Skeletal muscle satellite cell (primary cell): ENCODE measurements around the gene NIBAN1.

Experiments used
- H3K27me3 ChIP-seq: 2 replicates; pipeline ENCODE4 v1.7.0; 2013; ENCODE audit warnings: low read length; ENCODE audit not compliant: control insufficient read depth, insufficient read depth
- H3K36me3 ChIP-seq: 2 replicates; pipeline ENCODE4 v1.7.0; 2013; ENCODE audit warnings: mild to moderate bottlenecking, control low read depth, low read length; ENCODE audit not compliant: insufficient read depth
- H3K4me1 ChIP-seq: 2 replicates; pipeline ENCODE4 v1.7.0; 2013; ENCODE audit warnings: low read length; ENCODE audit not compliant: control insufficient read depth, insufficient read depth
- H3K4me2 ChIP-seq: 2 replicates; pipeline ENCODE4 v1.7.0; 2013; ENCODE audit warnings: mild to moderate bottlenecking, low read length
- H3K4me3 ChIP-seq: 2 replicates; pipeline ENCODE4 v1.7.0; 2013; ENCODE audit warnings: low read length
- H3K9ac ChIP-seq: 2 replicates; pipeline ENCODE4 v1.7.0; 2013; ENCODE audit warnings: mild to moderate bottlenecking, low read depth, low read length, moderate library complexity
- H3K9me3 ChIP-seq: replicated peaks from 2 replicates; pipeline ENCODE4 v1.7.0; 2013; ENCODE audit warnings: mild to moderate bottlenecking, control low read depth, low read length

Gene NIBAN1

GRCh38 chr1:184990204-184990603, 15.9 kb upstream of the NIBAN1 start:
- Histone ChIP-seq H3K4me3 (no peak overlapping the region), H3K36me3 (no peaks in the 10 kb centered on the region), H3K27me3 (peaks cover 11% of the 10 kb centered on the region), H3K4me2 (no peak overlapping the region), H3K9ac (no peak overlapping the region), H3K9me3 (no peaks in the 10 kb centered on the region), H3K4me1 (no peaks in the 10 kb centered on the region)

- Histone ChIP-seq H3K27me3 (peaks cover 8% of the 10 kb centered on the region), H3K9me3 (no peaks in the 10 kb centered on the region), H3K4me2 (no peak overlapping the region), H3K36me3 (no peaks in the 10 kb centered on the region), H3K4me3 (no peak overlapping the region), H3K9ac (no peak overlapping the region), H3K4me1 (no peaks in the 10 kb centered on the region)
These were observed 14.2 kb upstream of the NIBAN1 start for GRCh38 chr1:184988506-184988905.

GRCh38 chr1:184987696-184988095, 13.4 kb upstream of the NIBAN1 start:
- Histone ChIP-seq H3K36me3 (no peaks in the 10 kb centered on the region), H3K9me3 (no peaks in the 10 kb centered on the region), H3K4me2 (no peak overlapping the region), H3K9ac (no peak overlapping the region), H3K4me1 (no peaks in the 10 kb centered on the region), H3K4me3 (no peak overlapping the region), H3K27me3 (peaks cover 12% of the 10 kb centered on the region)

GRCh38 chr1:184986250-184986649, 11.9 kb upstream of the NIBAN1 start:
- H3K27me3 ChIP-seq, result peaks cover 12% of the 10 kb centered on the region
- no peaks in the 10 kb centered on the region for H3K4me1 ChIP-seq
- no peaks in the 10 kb centered on the region for H3K9me3 ChIP-seq
- H3K4me3 ChIP-seq, result no peak overlapping the region
- no peak overlapping the region for H3K4me2 ChIP-seq
- no peak overlapping the region for H3K9ac ChIP-seq
- no peaks in the 10 kb centered on the region for H3K36me3 ChIP-seq

- Histone ChIP-seq H3K9me3 (no peaks in the 10 kb centered on the region), H3K4me2 (no peak overlapping the region), H3K4me3 (no peak overlapping the region), H3K36me3 (no peaks in the 10 kb centered on the region), H3K27me3 (peaks cover 6% of the 10 kb centered on the region), H3K4me1 (no peaks in the 10 kb centered on the region), H3K9ac (no peak overlapping the region)
These were observed 8.0 kb upstream of the NIBAN1 start for GRCh38 chr1:184982002-184982954.

- no peaks in the 10 kb centered on the region for H3K36me3 ChIP-seq
- no peaks in the 10 kb centered on the region for H3K4me1 ChIP-seq
- no peak overlapping the region for H3K4me2 ChIP-seq
- H3K4me3 ChIP-seq, result no peak overlapping the region
- no peaks in the 10 kb centered on the region for H3K9me3 ChIP-seq
- peaks cover 6% of the 10 kb centered on the region for H3K27me3 ChIP-seq
- H3K9ac ChIP-seq, result no peak overlapping the region
These were observed 6.4 kb upstream of the NIBAN1 start for GRCh38 chr1:184980726-184981125.

GRCh38 chr1:184975208-184975870, 1.0 kb upstream of the NIBAN1 start:
- no peak overlapping the region for H3K4me2 ChIP-seq
- H3K27me3 ChIP-seq, result peaks cover 22% of the 10 kb centered on the region
- H3K36me3 ChIP-seq, result no peaks in the 10 kb centered on the region
- no peak overlapping the region for H3K9ac ChIP-seq
- no peaks in the 10 kb centered on the region for H3K9me3 ChIP-seq
- no peak overlapping the region for H3K4me3 ChIP-seq
- peaks cover 14% of the 10 kb centered on the region for H3K4me1 ChIP-seq

- no peaks in the 10 kb centered on the region for H3K36me3 ChIP-seq
- H3K4me1 ChIP-seq, result peaks cover 17% of the 10 kb centered on the region
- no peak overlapping the region for H3K9ac ChIP-seq
- H3K4me3 ChIP-seq, result peak overlapping the region; percentile 68
- H3K27me3 ChIP-seq, result peaks cover 22% of the 10 kb centered on the region
- H3K9me3 ChIP-seq, result no peaks in the 10 kb centered on the region
- H3K4me2 ChIP-seq, result peak overlapping the region; percentile 87
These were observed 468 bp upstream of the NIBAN1 start for GRCh38 chr1:184974837-184975115.

GRCh38 chr1:184973272-184974055, 844 bp downstream of the NIBAN1 start:
- Histone ChIP-seq H3K4me3 (peak overlapping the region; percentile 68), H3K4me1 (peaks cover 17% of the 10 kb centered on the region), H3K27me3 (peaks cover 22% of the 10 kb centered on the region), H3K36me3 (no peaks in the 10 kb centered on the region), H3K4me2 (peak overlapping the region; percentile 87), H3K9me3 (no peaks in the 10 kb centered on the region), H3K9ac (peak overlapping the region; percentile 32)

GRCh38 chr1:184972315-184973055, 1.8 kb downstream of the NIBAN1 start:
- H3K4me1 ChIP-seq, result peaks cover 17% of the 10 kb centered on the region
- no peaks in the 10 kb centered on the region for H3K9me3 ChIP-seq
- no peak overlapping the region for H3K9ac ChIP-seq
- H3K4me2 ChIP-seq, result no peak overlapping the region
- no peaks in the 10 kb centered on the region for H3K36me3 ChIP-seq
- peaks cover 22% of the 10 kb centered on the region for H3K27me3 ChIP-seq
- H3K4me3 ChIP-seq, result no peak overlapping the region
